ENCODE data around the gene GPC1. TPM values are rescaled to one million over a fixed set of nuclear protein-coding genes. Genes with fewer than 3 reads are reported as not detected.
A peak's percentile ranks its signal among the peaks of the same experiment; 100 is the strongest.

GPC1 gene
- total and polyA plus RNA-seq, 2 of the 13 experiments (the other 11 are each of a cell fraction or from before 2014, with no cell fraction given), result 4.0 to 5.5 TPM

- no peak for TF ChIP-seq KLF6 (CRISPR knock-in tag; IDR thresholded peaks at IDR 0.05)
- TF ChIP-seq POLR2A (IDR thresholded peaks at IDR 0.05; ENCODE audit: insufficient read depth in 1 of 2, low read depth in 2 of 2, low read length in 2 of 2), result no peak
- TF ChIP-seq NFYC (CRISPR knock-in tag; IDR thresholded peaks at IDR 0.05), result no peak
- no peak for TF ChIP-seq ZBTB46 (CRISPR knock-in tag; IDR thresholded peaks at IDR 0.05; ENCODE audit: borderline replicate concordance)
- no peak for TF ChIP-seq PREB (CRISPR knock-in tag; IDR thresholded peaks at IDR 0.05)
- no peak for TF ChIP-seq TRAFD1 (CRISPR knock-in tag; IDR thresholded peaks at IDR 0.05; ENCODE audit: borderline replicate concordance)
- TF ChIP-seq TEAD2 (CRISPR knock-in tag; IDR thresholded peaks at IDR 0.05), result no peak
- TF ChIP-seq HOXA3 (CRISPR knock-in tag; IDR thresholded peaks at IDR 0.05), result peak; percentile 22; the same call in 1 of the 2 replicates
- TF ChIP-seq KLF11 (CRISPR knock-in tag; IDR thresholded peaks at IDR 0.05), result no peak
- TF ChIP-seq MXI1 (IDR thresholded peaks at IDR 0.05; ENCODE audit: borderline replicate concordance, low read depth, low read length), result no peak
- no peak for TF ChIP-seq ZNF737 (CRISPR knock-in tag; IDR thresholded peaks at IDR 0.05; ENCODE audit: borderline replicate concordance)
- TF ChIP-seq FOXA1 (IDR thresholded peaks at IDR 0.05), result no peak
- no peak for TF ChIP-seq FOXA1 (CRISPR knock-in tag; IDR thresholded peaks at IDR 0.05)
- TF ChIP-seq FOXJ3 (CRISPR knock-in tag; IDR thresholded peaks at IDR 0.05; ENCODE audit: borderline replicate concordance), result no peak
- no peak for TF ChIP-seq GFI1 (CRISPR knock-in tag; IDR thresholded peaks at IDR 0.05; ENCODE audit: borderline replicate concordance)
- no peak for TF ChIP-seq YEATS4 (CRISPR knock-in tag; IDR thresholded peaks at IDR 0.05; ENCODE audit: borderline replicate concordance)
- TF ChIP-seq SPEN (CRISPR knock-in tag; IDR thresholded peaks at IDR 0.05; ENCODE audit: low read depth), result 0 out of 2 replicates have a peak, but pooled peaks have one; percentile 38
- 0 out of 2 replicates have a peak, but pooled peaks have one; percentile 30 for TF ChIP-seq ARID5B (CRISPR knock-in tag; IDR thresholded peaks at IDR 0.05)
- TF ChIP-seq CHD4 (IDR thresholded peaks at IDR 0.05; ENCODE audit: borderline replicate concordance, low read length), result no peak
- TF ChIP-seq PHB2 (IDR thresholded peaks at IDR 0.05; ENCODE audit: partially characterized antibody), result no peak
Observed at GRCh38 chr2:240513549-240514287, 78.3 kb downstream of the GPC1 start (continued).
